HEK293 (cell line): ENCODE results near the gene COL18A1.

Experiments
- CTCF ChIA-PET: fragments of 350-600 bp; formaldehyde crosslinking; extraction: SDS; loops from one replicate; lab custom pipeline; 2021; ENCODE audit warnings: antibody characterized with exemption; lab: Yijun Ruan, JAX
- POLR2A ChIA-PET: fragments of 300-600 bp; formaldehyde crosslinking; extraction: SDS; loops from one replicate; lab custom pipeline; 2020; ENCODE audit warnings: antibody characterized with exemption, inconsistent platforms; lab: Yijun Ruan, JAX
- H3K27ac ChIP-seq: fragments of 200-500 bp; sonication (Bioruptor generic); 2 replicates; pipeline ENCODE4 v1.5.1; 2014; ENCODE audit warnings: low read depth, low read length, control low read depth, inconsistent platforms; ENCODE audit errors: extremely low read depth
- H3K36me3 ChIP-seq, 2 experiments: fragments of 200-500 bp in 1 of 2; sonication (Bioruptor generic) in 1 of 2; 1 replicate in 1 of 2; 2 replicates in 1 of 2; pipeline ENCODE4 v1.5.1; 2014 to 2017; ENCODE audit warnings: inconsistent platforms in 2 of 2, low read length in 2 of 2; ENCODE audit not compliant: control insufficient read depth in 2 of 2, insufficient read depth in 1 of 2
- H3K4me1 ChIP-seq: fragments of 200-500 bp; sonication (Bioruptor generic); 2 replicates; pipeline ENCODE4 v1.5.1; 2014; ENCODE audit warnings: mild to moderate bottlenecking, low read length, inconsistent platforms; ENCODE audit not compliant: control insufficient read depth, insufficient read depth
- H3K4me3 ChIP-seq: 2 replicates; pipeline ENCODE4 v1.5.1; 2011; ENCODE audit warnings: low read depth, mild to moderate bottlenecking, control low read depth, low read length, moderate library complexity
- H3K9me3 ChIP-seq: fragments of 200-500 bp; sonication (Bioruptor generic); 2 replicates; pipeline ENCODE4 v1.5.1; 2014; ENCODE audit warnings: low read depth, low read length, inconsistent platforms; ENCODE audit not compliant: control insufficient read depth, insufficient read depth
- GLIS1 ChIP-seq: fragments of 450-650 bp; formaldehyde crosslinking; IDR thresholded peaks from 2 replicates; pipeline ENCODE4 v1.5.1; 2016; ENCODE audit warnings: missing biosample characterization, missing genetic modification characterization
- KLF8 ChIP-seq: fragments of 450-650 bp; formaldehyde crosslinking; IDR thresholded peaks from 2 replicates; pipeline ENCODE4 v1.5.1; 2016; ENCODE audit warnings: missing biosample characterization, missing genetic modification characterization
- SETDB1 ChIP-seq: IDR thresholded peaks from one replicate; pipeline ENCODE4 v1.6.1; 2017; ENCODE audit warnings: mild to moderate bottlenecking, low read length, moderate library complexity, mixed read lengths; ENCODE audit not compliant: insufficient read length
- SP3 ChIP-seq: fragments of 450-650 bp; formaldehyde crosslinking; IDR thresholded peaks from 2 replicates; pipeline ENCODE4 v1.5.1; 2016; ENCODE audit warnings: missing biosample characterization, missing genetic modification characterization
- TRIM28 ChIP-seq: IDR thresholded peaks from 2 replicates; pipeline ENCODE4 v1.6.1; 2011; ENCODE audit warnings: low read length, control low read depth, borderline replicate concordance
- ZBTB21 ChIP-seq: fragments of 450-650 bp; formaldehyde crosslinking; IDR thresholded peaks from 2 replicates; pipeline ENCODE4 v1.5.1; 2017; ENCODE audit warnings: missing biosample characterization, missing genetic modification characterization
- ZBTB7A ChIP-seq: fragments of 450-650 bp; formaldehyde crosslinking; IDR thresholded peaks from 2 replicates; pipeline ENCODE4 v1.5.1; 2016; ENCODE audit warnings: low read depth, missing biosample characterization, missing genetic modification characterization
- ZFP37 ChIP-seq: fragments of 450-650 bp; formaldehyde crosslinking; IDR thresholded peaks from 2 replicates; pipeline ENCODE4 v1.5.1; 2016; ENCODE audit warnings: missing biosample characterization, missing genetic modification characterization
- ZFP41 ChIP-seq: fragments of 450-650 bp; formaldehyde crosslinking; IDR thresholded peaks from 2 replicates; pipeline ENCODE4 v1.5.1; 2016; ENCODE audit warnings: missing biosample characterization, missing genetic modification characterization, borderline replicate concordance
- ZIC2 ChIP-seq: fragments of 450-650 bp; formaldehyde crosslinking; IDR thresholded peaks from 2 replicates; pipeline ENCODE4 v1.5.1; 2016; ENCODE audit warnings: missing biosample characterization, missing genetic modification characterization
- ZNF112 ChIP-seq: fragments of 450-650 bp; formaldehyde crosslinking; IDR thresholded peaks from 2 replicates; pipeline ENCODE4 v1.5.0; 2017; ENCODE audit warnings: missing biosample characterization, missing genetic modification characterization
- ZNF138 ChIP-seq: fragments of 450-650 bp; formaldehyde crosslinking; IDR thresholded peaks from 2 replicates; pipeline ENCODE4 v1.5.1; 2016; ENCODE audit warnings: missing biosample characterization, missing genetic modification characterization, borderline replicate concordance
- ZNF157 ChIP-seq: fragments of 450-650 bp; formaldehyde crosslinking; IDR thresholded peaks from 2 replicates; pipeline ENCODE4 v1.5.1; 2016; ENCODE audit warnings: missing biosample characterization, missing genetic modification characterization
- ZNF202 ChIP-seq: fragments of 450-650 bp; formaldehyde crosslinking; IDR thresholded peaks from 2 replicates; pipeline ENCODE4 v1.5.1; 2016; ENCODE audit warnings: missing biosample characterization, missing genetic modification characterization, borderline replicate concordance
- ZNF239 ChIP-seq: fragments of 450-650 bp; formaldehyde crosslinking; IDR thresholded peaks from 2 replicates; pipeline ENCODE4 v1.5.1; 2016; ENCODE audit warnings: missing biosample characterization, missing genetic modification characterization
- ZNF248 ChIP-seq: fragments of 450-650 bp; formaldehyde crosslinking; IDR thresholded peaks from 2 replicates; pipeline ENCODE4 v1.5.1; 2017; ENCODE audit warnings: missing biosample characterization, missing genetic modification characterization
- ZNF280C ChIP-seq: fragments of 450-650 bp; formaldehyde crosslinking; IDR thresholded peaks from 2 replicates; pipeline ENCODE4 v1.5.1; 2016; ENCODE audit warnings: missing biosample characterization, missing genetic modification characterization
- ZNF302 ChIP-seq: fragments of 450-650 bp; formaldehyde crosslinking; IDR thresholded peaks from 2 replicates; pipeline ENCODE4 v1.5.1; 2016; ENCODE audit warnings: missing biosample characterization, missing genetic modification characterization, low read depth
- ZNF311 ChIP-seq: fragments of 450-650 bp; formaldehyde crosslinking; IDR thresholded peaks from 2 replicates; pipeline ENCODE4 v1.5.1; 2017; ENCODE audit warnings: missing biosample characterization, missing genetic modification characterization, borderline replicate concordance
- ZNF341 ChIP-seq: fragments of 450-650 bp; formaldehyde crosslinking; IDR thresholded peaks from 2 replicates; pipeline ENCODE4; 2016; ENCODE audit warnings: low read depth, missing biosample characterization, missing genetic modification characterization
- ZNF473 ChIP-seq: fragments of 450-650 bp; formaldehyde crosslinking; IDR thresholded peaks from 2 replicates; pipeline ENCODE4 v1.5.1; 2017; ENCODE audit warnings: missing biosample characterization, missing genetic modification characterization
- ZNF48 ChIP-seq: fragments of 450-650 bp; formaldehyde crosslinking; IDR thresholded peaks from 2 replicates; pipeline ENCODE4 v1.5.1; 2016; ENCODE audit warnings: missing biosample characterization, missing genetic modification characterization
- ZNF514 ChIP-seq: fragments of 450-650 bp; formaldehyde crosslinking; IDR thresholded peaks from 2 replicates; pipeline ENCODE4 v1.5.1; 2016; ENCODE audit warnings: missing biosample characterization, missing genetic modification characterization
- ZNF521 ChIP-seq: fragments of 450-650 bp; formaldehyde crosslinking; IDR thresholded peaks from 2 replicates; pipeline ENCODE4 v1.5.1; 2017; ENCODE audit warnings: missing biosample characterization, mild to moderate bottlenecking, missing genetic modification characterization
- ZNF621 ChIP-seq: fragments of 450-650 bp; formaldehyde crosslinking; IDR thresholded peaks from 2 replicates; pipeline ENCODE4 v1.5.1; 2017; ENCODE audit warnings: missing biosample characterization, missing genetic modification characterization
- ZNF639 ChIP-seq: fragments of 450-650 bp; formaldehyde crosslinking; IDR thresholded peaks from 2 replicates; pipeline ENCODE4 v1.5.1; 2016; ENCODE audit warnings: missing biosample characterization, missing genetic modification characterization
- ZNF747 ChIP-seq: fragments of 450-650 bp; formaldehyde crosslinking; IDR thresholded peaks from 2 replicates; pipeline ENCODE4 v1.5.1; 2016; ENCODE audit warnings: missing biosample characterization, missing genetic modification characterization
- ZNF76 ChIP-seq: fragments of 450-650 bp; formaldehyde crosslinking; IDR thresholded peaks from 2 replicates; pipeline ENCODE4; 2016; ENCODE audit warnings: low read depth, missing biosample characterization, missing genetic modification characterization, borderline replicate concordance
- ZNF776 ChIP-seq: fragments of 450-650 bp; formaldehyde crosslinking; IDR thresholded peaks from 2 replicates; pipeline ENCODE4 v1.5.0; 2017; ENCODE audit warnings: missing biosample characterization, missing genetic modification characterization, borderline replicate concordance
- ZNF785 ChIP-seq: fragments of 450-650 bp; formaldehyde crosslinking; IDR thresholded peaks from 2 replicates; pipeline ENCODE4 v1.5.1; 2016; ENCODE audit warnings: missing biosample characterization, missing genetic modification characterization
- TF ChIP-seq, protein P1 (sequence below): fragments of 450-650 bp; formaldehyde crosslinking; IDR thresholded peaks from 2 replicates; pipeline ENCODE4 v1.5.1; 2016; ENCODE audit warnings: missing biosample characterization, missing genetic modification characterization
- TF ChIP-seq, protein P2 (sequence below): fragments of 450-650 bp; formaldehyde crosslinking; IDR thresholded peaks from 2 replicates; pipeline ENCODE4 v1.5.0; 2017; ENCODE audit warnings: missing biosample characterization, missing genetic modification characterization, borderline replicate concordance

The COL18A1 gene

GRCh38 chr21:45474323-45474950 lies 69.5 kb downstream of the COL18A1 start:
- ChIA-PET CTCF (no interaction called here), POLR2A (no interaction called here)
- Histone ChIP-seq H3K36me3 (peaks cover 3 to 41% of the 10 kb centered on the region in 2 experiments; a peak in 2 of 3 replicates), H3K9me3 (no peaks in the 10 kb centered on the region), H3K27ac (no peak overlapping the region), H3K4me1 (peaks cover 5% of the 10 kb centered on the region), H3K4me3 (no peak overlapping the region)
- TF ChIP-seq ZNF521 (tag by site-specific recombination) (0 out of 2 replicates have a peak, but pooled peaks have one; percentile 98), ZNF157 (no peak), ZNF280C (tag by site-specific recombination) (peak; percentile 55; the same call in 1 of the 2 replicates), ZNF239 (tag by site-specific recombination) (peak; percentile 48; the same call in 1 of the 2 replicates), ZNF311 (tag by site-specific recombination) (peak; percentile 93), ZNF76 (tag by site-specific recombination) (no peak), ZNF48 (tag by site-specific recombination) (0 out of 2 replicates have a peak, but pooled peaks have one; percentile 43), GLIS1 (tag by site-specific recombination) (no peak), ZNF112 (tag by site-specific recombination) (peak; percentile 73; the same call in 1 of the 2 replicates), ZNF202 (tag by site-specific recombination) (no peak), ZNF473 (tag by site-specific recombination) (peak; percentile 91; the same call in 1 of the 2 replicates), ZNF341 (no peak), SP3 (no peak), ZNF776 (0 out of 2 replicates have a peak, but pooled peaks have one; percentile 56), KLF8 (tag by site-specific recombination) (no peak), ZIC2 (0 out of 2 replicates have a peak, but pooled peaks have one; percentile 6), ZBTB21 (tag by site-specific recombination) (no peak), ZNF138 (tag by site-specific recombination) (no peak), ZNF514 (tag by site-specific recombination) (0 out of 2 replicates have a peak, but pooled peaks have one; percentile 35), ZNF302 (tag by site-specific recombination) (no peak), ZFP37 (tag by site-specific recombination) (no peak), ZNF639 (tag by site-specific recombination) (peak; percentile 50; the same call in 1 of the 2 replicates), ZBTB7A (peak; percentile 39; the same call in 1 of the 2 replicates), ZNF785 (tag by site-specific recombination) (0 out of 2 replicates have a peak, but pooled peaks have one; percentile 74), SETDB1 (no peak), TRIM28 (no peak), ZFP41 (tag by site-specific recombination) (no peak), ZNF747 (no peak), ZNF621 (tag by site-specific recombination) (peak; percentile 91; the same call in 1 of the 2 replicates), ZNF248 (tag by site-specific recombination) (no peak)
- TF ChIP-seq, protein P1, sequence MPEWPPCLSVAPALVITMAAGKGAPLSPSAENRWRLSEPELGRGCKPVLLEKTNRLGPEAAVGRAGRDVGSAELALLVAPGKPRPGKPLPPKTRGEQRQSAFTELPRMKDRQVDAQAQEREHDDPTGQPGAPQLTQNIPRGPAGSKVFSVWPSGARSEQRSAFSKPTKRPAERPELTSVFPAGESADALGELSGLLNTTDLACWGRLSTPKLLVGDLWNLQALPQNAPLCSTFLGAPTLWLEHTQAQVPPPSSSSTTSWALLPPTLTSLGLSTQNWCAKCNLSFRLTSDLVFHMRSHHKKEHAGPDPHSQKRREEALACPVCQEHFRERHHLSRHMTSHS = no peak
- TF ChIP-seq, protein P2, sequence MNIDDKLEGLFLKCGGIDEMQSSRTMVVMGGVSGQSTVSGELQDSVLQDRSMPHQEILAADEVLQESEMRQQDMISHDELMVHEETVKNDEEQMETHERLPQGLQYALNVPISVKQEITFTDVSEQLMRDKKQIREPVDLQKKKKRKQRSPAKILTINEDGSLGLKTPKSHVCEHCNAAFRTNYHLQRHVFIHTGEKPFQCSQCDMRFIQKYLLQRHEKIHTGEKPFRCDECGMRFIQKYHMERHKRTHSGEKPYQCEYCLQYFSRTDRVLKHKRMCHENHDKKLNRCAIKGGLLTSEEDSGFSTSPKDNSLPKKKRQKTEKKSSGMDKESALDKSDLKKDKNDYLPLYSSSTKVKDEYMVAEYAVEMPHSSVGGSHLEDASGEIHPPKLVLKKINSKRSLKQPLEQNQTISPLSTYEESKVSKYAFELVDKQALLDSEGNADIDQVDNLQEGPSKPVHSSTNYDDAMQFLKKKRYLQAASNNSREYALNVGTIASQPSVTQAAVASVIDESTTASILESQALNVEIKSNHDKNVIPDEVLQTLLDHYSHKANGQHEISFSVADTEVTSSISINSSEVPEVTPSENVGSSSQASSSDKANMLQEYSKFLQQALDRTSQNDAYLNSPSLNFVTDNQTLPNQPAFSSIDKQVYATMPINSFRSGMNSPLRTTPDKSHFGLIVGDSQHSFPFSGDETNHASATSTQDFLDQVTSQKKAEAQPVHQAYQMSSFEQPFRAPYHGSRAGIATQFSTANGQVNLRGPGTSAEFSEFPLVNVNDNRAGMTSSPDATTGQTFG (tag by site-specific recombination) = peak; percentile 88
